ENCODE data around the gene PDLIM7. TPM values are rescaled to one million over a fixed set of nuclear protein-coding genes. Genes with fewer than 3 reads are reported as not detected.

Gene PDLIM7
- total and polyA plus RNA-seq, 10 of the 15 experiments (the other 5 are each of a cell fraction or from before 2014, with no cell fraction given), result 0.82 to 36.6 (median 19.3) TPM

DNA sequence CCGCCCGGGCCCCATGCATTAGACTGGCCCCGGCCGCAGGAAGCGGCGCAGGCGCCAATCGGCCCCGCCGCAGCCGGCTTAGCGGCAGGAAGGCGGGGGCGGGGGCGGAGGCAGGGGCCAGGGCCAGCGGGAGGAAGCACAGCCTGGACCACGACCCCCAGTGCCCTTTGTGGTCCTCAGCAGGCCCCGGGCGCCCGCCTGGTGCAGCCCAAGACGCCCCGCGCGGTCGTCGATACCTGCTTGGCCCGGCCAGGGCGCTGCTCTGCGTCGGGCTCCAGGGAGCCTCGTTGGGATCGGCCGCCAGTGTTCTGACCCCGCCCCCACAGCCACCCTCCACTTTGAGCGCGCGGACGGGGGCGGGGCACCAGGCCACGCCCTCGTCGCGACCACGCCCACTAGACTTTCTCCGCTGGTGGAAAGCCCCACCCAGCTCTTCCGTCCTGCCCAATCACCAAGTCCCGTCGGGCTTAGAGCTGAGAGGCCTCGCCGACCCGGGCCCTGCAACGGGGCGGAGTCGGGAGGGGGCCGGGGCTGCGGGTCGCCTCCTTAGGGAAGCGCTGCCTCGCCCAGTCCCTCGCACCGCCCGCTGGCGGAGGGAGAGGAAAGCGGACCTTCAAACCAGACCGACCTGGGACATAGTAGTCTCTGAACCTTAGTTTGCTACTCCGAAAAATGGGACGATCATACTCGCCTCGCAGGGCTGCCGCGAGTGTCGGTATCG lies at the start of gene PDLIM7 (continued):
- TF ChIP-seq TCF3 (IDR thresholded peaks at IDR 0.05; ENCODE audit: borderline replicate concordance, insufficient read depth, low read depth, low read length) (no peak), MXI1 (IDR thresholded peaks at IDR 0.05; ENCODE audit: low read depth, low read length) (no peak), SMARCA5 (IDR thresholded peaks at IDR 0.05) (peak; percentile 90), TCF7 (IDR thresholded peaks at IDR 0.05; ENCODE audit: borderline replicate concordance) (no peak), HDGF (IDR thresholded peaks at IDR 0.05) (peak; percentile 98), LARP7 (IDR thresholded peaks at IDR 0.05) (peak; percentile 69; the same call in 1 of the 2 replicates), FOXK2 (IDR thresholded peaks at IDR 0.05) (no peak), TAF1 (IDR thresholded peaks at IDR 0.05; ENCODE audit: borderline replicate concordance, low read depth, low read length) (peak; percentile 96), CBX3 (IDR thresholded peaks at IDR 0.05; ENCODE audit: borderline replicate concordance, low read depth) (no peak), MYB (IDR thresholded peaks at IDR 0.05; ENCODE audit: borderline replicate concordance, low read depth, low read length) (no peak), KDM1A (IDR thresholded peaks at IDR 0.05; ENCODE audit: borderline replicate concordance) (peak; percentile 70; the same call in 1 of the 2 replicates), CBFB (IDR thresholded peaks at IDR 0.05; ENCODE audit: low read depth) (no peak), CHD2 (IDR thresholded peaks at IDR 0.05; ENCODE audit: borderline replicate concordance, low read depth, low read length) (peak; percentile 69), FOS (IDR thresholded peaks at IDR 0.05; ENCODE audit: borderline replicate concordance, extremely low read depth, insufficient read length) (no peak), SP1 (IDR thresholded peaks at IDR 0.05; ENCODE audit: low read depth, low read length) (peak; percentile 85), MYC (IDR thresholded peaks at IDR 0.05; ENCODE audit: insufficient read depth, insufficient read length, insufficient replicate concordance, low read length, severe bottlenecking) (no peak), CHD4 (IDR thresholded peaks at IDR 0.05) (0 out of 2 replicates have a peak, but pooled peaks have one; percentile 78), NFYB (IDR thresholded peaks at IDR 0.05; ENCODE audit: insufficient read depth, low read depth, low read length) (peak; percentile 47; the same call in 1 of the 2 replicates), PML (IDR thresholded peaks at IDR 0.05; ENCODE audit: low read length) (peak; percentile 66; the same call in 1 of the 2 replicates), YY1 (IDR thresholded peaks at IDR 0.05; ENCODE audit: low read depth, low read length) (peak; percentile 48), SRF (IDR thresholded peaks at IDR 0.05; ENCODE audit: low read depth in 2 of 2, low read length in 2 of 2) (no peak), BACH1 (IDR thresholded peaks at IDR 0.05; ENCODE audit: borderline replicate concordance) (peak; percentile 78), IRF4 (IDR thresholded peaks at IDR 0.05; ENCODE audit: low read depth, low read length) (no peak), NR2F1 (conservative IDR thresholded peaks at IDR 0.05) (peak; percentile 93), SMAD1 (IDR thresholded peaks at IDR 0.05; ENCODE audit: low read depth, partially characterized antibody) (no peak)
- TF ChIP-seq, protein P1, sequence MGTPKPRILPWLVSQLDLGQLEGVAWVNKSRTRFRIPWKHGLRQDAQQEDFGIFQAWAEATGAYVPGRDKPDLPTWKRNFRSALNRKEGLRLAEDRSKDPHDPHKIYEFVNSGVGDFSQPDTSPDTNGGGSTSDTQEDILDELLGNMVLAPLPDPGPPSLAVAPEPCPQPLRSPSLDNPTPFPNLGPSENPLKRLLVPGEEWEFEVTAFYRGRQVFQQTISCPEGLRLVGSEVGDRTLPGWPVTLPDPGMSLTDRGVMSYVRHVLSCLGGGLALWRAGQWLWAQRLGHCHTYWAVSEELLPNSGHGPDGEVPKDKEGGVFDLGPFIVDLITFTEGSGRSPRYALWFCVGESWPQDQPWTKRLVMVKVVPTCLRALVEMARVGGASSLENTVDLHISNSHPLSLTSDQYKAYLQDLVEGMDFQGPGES (IDR thresholded peaks at IDR 0.05), result no peak
- TF ChIP-seq, protein P2, sequence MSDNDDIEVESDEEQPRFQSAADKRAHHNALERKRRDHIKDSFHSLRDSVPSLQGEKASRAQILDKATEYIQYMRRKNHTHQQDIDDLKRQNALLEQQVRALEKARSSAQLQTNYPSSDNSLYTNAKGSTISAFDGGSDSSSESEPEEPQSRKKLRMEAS (IDR thresholded peaks at IDR 0.05; ENCODE audit: low read depth, low read length), result no peak
- TF ChIP-seq, protein P3, sequence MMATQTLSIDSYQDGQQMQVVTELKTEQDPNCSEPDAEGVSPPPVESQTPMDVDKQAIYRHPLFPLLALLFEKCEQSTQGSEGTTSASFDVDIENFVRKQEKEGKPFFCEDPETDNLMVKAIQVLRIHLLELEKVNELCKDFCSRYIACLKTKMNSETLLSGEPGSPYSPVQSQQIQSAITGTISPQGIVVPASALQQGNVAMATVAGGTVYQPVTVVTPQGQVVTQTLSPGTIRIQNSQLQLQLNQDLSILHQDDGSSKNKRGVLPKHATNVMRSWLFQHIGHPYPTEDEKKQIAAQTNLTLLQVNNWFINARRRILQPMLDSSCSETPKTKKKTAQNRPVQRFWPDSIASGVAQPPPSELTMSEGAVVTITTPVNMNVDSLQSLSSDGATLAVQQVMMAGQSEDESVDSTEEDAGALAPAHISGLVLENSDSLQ (IDR thresholded peaks at IDR 0.05), result no peak
- TF ChIP-seq, protein P4, sequence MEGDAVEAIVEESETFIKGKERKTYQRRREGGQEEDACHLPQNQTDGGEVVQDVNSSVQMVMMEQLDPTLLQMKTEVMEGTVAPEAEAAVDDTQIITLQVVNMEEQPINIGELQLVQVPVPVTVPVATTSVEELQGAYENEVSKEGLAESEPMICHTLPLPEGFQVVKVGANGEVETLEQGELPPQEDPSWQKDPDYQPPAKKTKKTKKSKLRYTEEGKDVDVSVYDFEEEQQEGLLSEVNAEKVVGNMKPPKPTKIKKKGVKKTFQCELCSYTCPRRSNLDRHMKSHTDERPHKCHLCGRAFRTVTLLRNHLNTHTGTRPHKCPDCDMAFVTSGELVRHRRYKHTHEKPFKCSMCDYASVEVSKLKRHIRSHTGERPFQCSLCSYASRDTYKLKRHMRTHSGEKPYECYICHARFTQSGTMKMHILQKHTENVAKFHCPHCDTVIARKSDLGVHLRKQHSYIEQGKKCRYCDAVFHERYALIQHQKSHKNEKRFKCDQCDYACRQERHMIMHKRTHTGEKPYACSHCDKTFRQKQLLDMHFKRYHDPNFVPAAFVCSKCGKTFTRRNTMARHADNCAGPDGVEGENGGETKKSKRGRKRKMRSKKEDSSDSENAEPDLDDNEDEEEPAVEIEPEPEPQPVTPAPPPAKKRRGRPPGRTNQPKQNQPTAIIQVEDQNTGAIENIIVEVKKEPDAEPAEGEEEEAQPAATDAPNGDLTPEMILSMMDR (IDR thresholded peaks at IDR 0.05 in 2 of 3, conservative IDR thresholded peaks at IDR 0.05 in 1 of 3; ENCODE audit: control insufficient read depth in 2 of 3, extremely low read depth in 1 of 3, insufficient read depth in 1 of 3, low read depth in 3 of 3, low read length in 3 of 3), result 0 out of 6 replicates have a peak, but pooled peaks of 1 of the 3 experiments have one; percentile 0

All from GM12878 (cell line).